HUES64 (cell line): ENCODE data around the gene VPS16.
"Not testable (repeated sequence)": the region's sequence is repeated elsewhere in the genome, so short reads cannot be mapped to it uniquely, and the experiment has no call there.

Source experiments
- H3K27ac ChIP-seq: 2 replicates; pipeline ENCODE4 v1.7.0; 2013; ENCODE audit warnings: low read depth, low read length, inconsistent platforms
- H3K27me3 ChIP-seq: 2 replicates; pipeline ENCODE4 v1.6.1; 2013; ENCODE audit warnings: mild to moderate bottlenecking, low read length; ENCODE audit not compliant: insufficient read depth
- H3K36me3 ChIP-seq: 2 replicates; pipeline ENCODE4 v1.6.1; 2013; ENCODE audit warnings: mild to moderate bottlenecking, low read length; ENCODE audit not compliant: insufficient read depth
- H3K4me1 ChIP-seq: 2 replicates; pipeline ENCODE4 v1.6.1; 2013; ENCODE audit warnings: mild to moderate bottlenecking, low read length, moderate library complexity; ENCODE audit not compliant: insufficient read depth
- H3K4me3 ChIP-seq: 2 replicates; pipeline ENCODE4 v1.5.1; 2013; ENCODE audit warnings: mild to moderate bottlenecking, low read length, moderate library complexity
- H3K9ac ChIP-seq: 2 replicates; pipeline ENCODE4 v1.6.1; 2013; ENCODE audit warnings: mild to moderate bottlenecking, low read depth, low read length
- H3K9me3 ChIP-seq: 2 replicates; pipeline ENCODE4 v1.6.1; 2013; ENCODE audit warnings: low read depth, low read length; ENCODE audit not compliant: insufficient read depth
- WGBS: fragments of 150-250, 120-280 bp; methylation state at CpG from one replicate; pipeline ENCODE4 v1.1.7; 2013; ENCODE audit warnings: missing lambda C conversion rate; 5-methylcytosine and 5-hydroxymethylcytosine counted together

VPS16 gene

GRCh38 chr20:2799271-2799670 lies 41.3 kb upstream of the VPS16 start:
- peaks cover 43% of the 10 kb centered on the region for H3K36me3 ChIP-seq
- H3K9me3 ChIP-seq = no peaks in the 10 kb centered on the region
- peaks cover 13% of the 10 kb centered on the region; the same call in 1 of the 2 replicates for H3K4me1 ChIP-seq
- 40% methylated on average over 9 of the region's 9 CpGs for WGBS
- peak overlapping the region; percentile 82 for H3K9ac ChIP-seq
- H3K27ac ChIP-seq = 0 out of 2 replicates have a peak overlapping the region, but pooled peaks have one; percentile 2
- H3K27me3 ChIP-seq = peaks cover 40% of the 10 kb centered on the region
- peak overlapping the region; percentile 88 for H3K4me3 ChIP-seq

DNA sequence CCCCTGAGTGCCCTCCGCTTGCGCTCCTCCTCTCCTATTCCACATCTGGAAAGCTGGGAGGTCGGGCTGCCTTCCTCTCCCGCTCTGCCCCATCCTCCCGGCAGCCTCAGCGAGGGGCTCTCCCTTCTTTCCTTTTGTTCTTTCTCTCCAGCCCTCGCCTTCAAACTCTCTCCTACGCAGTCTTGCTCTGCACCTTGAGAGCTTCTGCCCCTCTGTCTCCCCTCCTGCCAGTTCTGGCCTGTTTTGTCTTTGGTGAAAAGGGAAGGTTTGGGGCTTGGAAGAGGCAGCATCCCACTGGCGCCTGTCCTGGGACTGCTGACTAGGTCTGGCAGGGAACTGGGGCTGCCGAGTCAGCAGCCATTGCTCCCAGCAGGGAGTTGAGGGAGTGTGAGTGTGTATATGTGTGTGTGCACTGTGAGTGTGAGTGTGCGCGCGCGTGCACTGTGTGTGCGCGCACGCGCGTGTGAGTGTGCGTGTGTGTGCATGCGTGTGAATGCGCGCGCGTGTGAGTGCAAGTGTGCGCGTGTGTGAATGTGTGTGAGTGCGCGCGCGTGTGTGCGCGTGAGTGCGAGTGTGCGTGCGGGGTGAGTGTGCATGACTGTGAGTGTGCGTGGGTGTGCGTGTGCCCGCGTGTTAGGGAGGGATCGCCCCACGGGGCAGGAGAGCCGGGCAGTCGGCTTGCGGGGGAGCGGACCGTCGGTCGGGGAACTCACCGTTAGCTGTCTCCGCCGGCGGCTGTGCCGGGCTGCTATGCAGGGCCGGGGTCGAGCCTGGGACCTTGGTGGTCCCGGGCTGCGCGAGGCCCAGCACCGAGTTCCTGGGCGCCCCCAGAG lies 40.6 kb upstream of the VPS16 start:
- peaks cover 13% of the 10 kb centered on the region; the same call in 1 of the 2 replicates for H3K4me1 ChIP-seq
- H3K9me3 ChIP-seq = no peaks in the 10 kb centered on the region
- WGBS = 1% methylated on average over 61 of the region's 61 CpGs
- peak overlapping the region; percentile 82 for H3K9ac ChIP-seq
- H3K4me3 ChIP-seq = peak overlapping the region; percentile 88
- H3K36me3 ChIP-seq = peaks cover 37% of the 10 kb centered on the region
- peak overlapping the region; percentile 2; the same call in 1 of the 2 replicates for H3K27ac ChIP-seq
- peaks cover 46% of the 10 kb centered on the region for H3K27me3 ChIP-seq

DNA sequence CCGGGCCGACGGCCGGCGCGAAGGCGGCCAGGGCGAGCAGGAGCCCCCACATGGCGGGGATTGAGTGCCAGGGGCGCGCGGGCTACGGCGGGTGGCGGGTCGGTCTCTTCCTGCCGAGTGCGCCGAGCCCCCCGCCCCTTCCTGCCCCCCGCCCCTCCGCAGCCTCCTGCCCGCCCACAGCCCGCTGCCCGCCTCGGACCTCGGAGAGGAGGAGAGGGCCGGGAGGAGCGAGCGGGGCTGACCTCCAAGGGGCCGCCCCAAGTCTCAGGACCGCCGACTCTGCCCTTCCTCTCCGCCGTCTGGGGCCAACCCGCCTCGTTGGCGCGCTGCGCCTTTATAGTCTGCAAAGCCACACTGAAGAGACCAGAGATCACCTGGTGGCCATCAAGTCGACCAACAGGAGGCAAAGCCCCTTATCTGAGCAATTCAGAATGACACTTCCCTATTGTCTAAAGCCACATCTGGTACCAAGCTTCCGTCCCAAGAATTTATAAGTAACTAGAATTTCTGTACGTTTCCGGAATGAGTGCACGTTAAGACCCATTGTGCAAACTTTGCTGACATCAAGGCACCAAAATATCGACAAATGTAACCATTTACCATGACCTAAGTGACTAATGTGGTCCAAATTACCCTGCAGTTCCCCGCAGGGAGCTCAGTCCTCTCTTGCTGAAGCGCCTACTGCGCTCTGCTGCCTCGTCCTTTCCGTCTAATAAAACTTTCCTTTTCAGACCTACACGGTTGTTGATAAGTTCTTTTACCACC lies 39.8 kb upstream of the VPS16 start, which contains the start of gene CPXM1:
Gene CPXM1 (minus strand): TSS at position 107 of the 765 bp plus-strand sequence. CDS start 55 bp downstream, at position 52.
- WGBS = under 1% methylated on average over 47 of the region's 52 CpGs
- Histone ChIP-seq H3K9me3 (no peaks in the 10 kb centered on the region), H3K27me3 (peaks cover 54% of the 10 kb centered on the region), H3K4me3 (peak within 1 kb of the TSS; percentile 88), H3K4me1 (peaks cover 13% of the 10 kb centered on the region), H3K9ac (peak within 1 kb of the TSS; percentile 82), H3K27ac (peak within 1 kb of the TSS; percentile 2; the same call in 1 of the 2 replicates), H3K36me3 (peaks cover 29% of the 10 kb centered on the region)

DNA sequence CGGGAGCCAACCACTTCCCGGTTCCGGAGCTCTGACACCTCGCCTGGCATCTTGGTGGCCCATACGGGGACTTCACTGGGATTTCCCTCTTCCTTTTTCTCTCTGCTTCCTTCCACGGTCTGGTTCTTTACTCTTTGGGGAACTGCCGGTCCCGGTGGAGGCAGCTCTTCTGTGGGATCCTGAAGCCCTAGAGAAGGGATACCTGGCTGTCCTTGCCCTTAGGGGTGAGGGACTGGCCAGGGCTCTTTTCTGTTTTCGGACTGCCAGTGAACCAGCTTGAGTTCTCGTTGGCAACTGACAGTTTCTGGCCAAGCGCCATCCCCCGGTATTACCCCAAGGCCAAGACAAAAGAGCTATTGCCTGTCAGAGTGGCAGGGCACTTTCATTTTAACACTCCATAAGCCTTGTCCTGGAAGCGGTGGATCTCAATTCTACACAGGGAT lies 39.2 kb upstream of the VPS16 start:
- Histone ChIP-seq H3K4me3 (peak overlapping the region; percentile 88), H3K27me3 (peaks cover 60% of the 10 kb centered on the region), H3K27ac (no peak overlapping the region), H3K36me3 (peaks cover 23% of the 10 kb centered on the region), H3K4me1 (peaks cover 19% of the 10 kb centered on the region), H3K9me3 (no peaks in the 10 kb centered on the region), H3K9ac (no peak overlapping the region)
- WGBS = 10% methylated on average over 13 of the region's 13 CpGs

DNA sequence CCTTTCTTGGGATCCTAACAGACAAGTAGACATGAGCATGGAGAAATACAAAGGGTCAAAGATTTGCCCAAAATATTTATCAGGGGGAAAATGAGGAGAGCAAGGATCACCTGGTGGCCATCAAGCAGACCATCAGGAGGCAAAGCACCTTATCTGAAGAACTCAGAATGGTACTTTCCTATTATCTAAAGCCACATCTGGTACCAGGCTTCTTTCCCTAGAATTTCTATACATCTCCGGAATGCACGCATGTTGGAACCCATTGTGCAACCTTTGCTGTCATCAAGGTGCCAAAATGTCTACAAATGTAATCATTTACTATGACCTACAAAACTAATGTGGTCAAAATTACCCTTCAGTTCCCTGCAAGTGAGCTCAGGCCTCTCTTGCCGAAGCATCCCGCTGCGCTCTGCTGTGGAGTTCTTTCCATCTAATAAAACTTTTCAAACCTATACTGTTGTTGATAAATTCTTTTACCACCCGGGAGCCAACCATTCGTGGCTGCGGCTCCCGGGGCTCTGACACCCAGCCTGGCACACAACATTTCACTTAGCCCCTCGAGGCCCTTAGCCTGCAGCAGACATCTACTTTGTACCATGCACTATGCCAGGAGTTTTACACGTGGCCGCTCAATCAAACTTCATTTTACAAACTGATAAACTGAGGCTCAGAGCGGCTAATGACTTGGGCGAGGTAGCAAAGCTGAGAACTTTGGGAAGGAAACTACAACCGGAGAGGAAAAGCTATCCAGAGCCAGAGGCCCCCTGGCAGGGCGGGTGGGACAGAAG lies 36.3 kb upstream of the VPS16 start:
- Histone ChIP-seq H3K9ac (no peak overlapping the region), H3K4me1 (peaks cover 17% of the 10 kb centered on the region), H3K27me3 (peaks cover 77% of the 10 kb centered on the region), H3K36me3 (no peaks in the 10 kb centered on the region), H3K9me3 (no peaks in the 10 kb centered on the region), H3K4me3 (no peak overlapping the region), H3K27ac (no peak overlapping the region)
- 65% methylated on average over 16 of the region's 16 CpGs for WGBS

DNA sequence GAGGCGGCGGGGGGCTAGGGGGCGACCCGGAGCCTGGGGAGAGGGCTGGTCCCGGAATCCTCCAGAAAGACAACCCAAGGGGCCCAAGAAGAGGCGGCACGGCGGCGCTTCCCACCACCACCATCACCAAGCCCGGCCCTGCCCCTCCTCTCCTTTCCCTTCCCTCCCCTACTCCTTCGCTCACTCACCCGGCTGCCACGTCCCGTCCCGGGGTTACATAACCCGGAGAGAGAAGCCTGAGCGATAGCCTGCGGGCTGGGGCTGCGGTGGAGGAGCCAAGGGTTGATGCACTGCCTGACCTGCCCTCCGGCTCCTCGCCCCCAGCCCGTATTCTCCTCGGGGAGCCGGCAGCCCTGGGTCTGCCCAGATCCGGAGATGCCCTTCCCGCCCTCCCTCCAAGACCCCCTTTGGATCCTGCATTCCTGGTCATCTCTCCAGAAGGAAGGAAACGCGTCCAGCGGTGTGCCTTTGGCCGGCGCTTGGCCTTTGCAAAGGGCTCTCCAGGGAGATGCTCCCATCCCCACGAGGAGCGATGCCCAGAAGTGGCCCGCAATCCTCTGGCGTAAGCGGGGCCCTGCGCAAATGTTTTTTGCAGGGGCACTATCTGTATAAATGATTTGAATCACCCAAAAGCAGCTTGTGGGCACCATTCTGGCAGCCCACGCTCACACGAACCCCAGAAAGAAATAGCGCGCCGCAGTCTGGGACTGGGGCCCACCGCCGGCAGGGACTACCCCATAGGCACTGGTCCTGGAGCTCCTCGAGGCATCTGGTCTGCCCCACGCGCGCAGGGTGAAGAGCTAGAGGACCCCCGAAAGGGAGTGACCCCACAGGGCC lies 35.5 kb upstream of the VPS16 start:
- WGBS = 23% methylated on average over 49 of the region's 49 CpGs
- H3K9ac ChIP-seq = no peak overlapping the region
- H3K27me3 ChIP-seq = peaks cover 76% of the 10 kb centered on the region
- no peak overlapping the region for H3K27ac ChIP-seq
- H3K36me3 ChIP-seq = no peaks in the 10 kb centered on the region
- H3K9me3 ChIP-seq = no peaks in the 10 kb centered on the region
- H3K4me1 ChIP-seq = peaks cover 12% of the 10 kb centered on the region
- H3K4me3 ChIP-seq = peak overlapping the region; percentile 31

GRCh38 chr20:2805689-2806350 lies 34.7 kb upstream of the VPS16 start:
- Histone ChIP-seq H3K36me3 (no peaks in the 10 kb centered on the region), H3K27me3 (peaks cover 72% of the 10 kb centered on the region), H3K9me3 (no peaks in the 10 kb centered on the region), H3K27ac (no peak overlapping the region), H3K4me1 (peaks cover 12% of the 10 kb centered on the region), H3K9ac (no peak overlapping the region), H3K4me3 (peak overlapping the region; percentile 31; the same call in 1 of the 2 replicates)
- 54% methylated on average over 22 of the region's 22 CpGs for WGBS

DNA sequence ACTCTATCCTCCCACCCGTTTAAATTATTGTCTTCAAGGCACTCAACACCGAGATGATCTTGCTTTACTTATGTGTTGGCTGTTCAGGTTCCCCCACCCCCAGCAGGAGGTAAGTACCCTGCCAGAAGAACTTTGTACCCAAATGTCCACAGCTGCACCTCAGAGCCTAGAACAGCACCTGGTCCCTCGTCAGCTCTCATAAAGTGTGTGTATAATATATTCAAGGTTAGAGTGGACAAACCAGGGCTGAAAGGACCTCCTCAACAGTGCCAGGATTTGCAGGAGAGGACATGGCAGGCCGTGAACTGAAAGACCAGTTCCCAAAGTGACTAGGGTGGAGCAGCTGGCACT lies 34.2 kb upstream of the VPS16 start:
- Histone ChIP-seq H3K4me3 (no peak overlapping the region), H3K27ac (no peak overlapping the region), H3K27me3 (peaks cover 67% of the 10 kb centered on the region), H3K4me1 (peaks cover 10% of the 10 kb centered on the region), H3K9ac (no peak overlapping the region), H3K9me3 (no peaks in the 10 kb centered on the region), H3K36me3 (no peaks in the 10 kb centered on the region)
- 66% methylated on average over 4 of the region's 4 CpGs for WGBS

GRCh38 chr20:2807019-2807418 lies 33.5 kb upstream of the VPS16 start:
- WGBS = 90% methylated on average over 4 of the region's 4 CpGs
- no peak overlapping the region for H3K27ac ChIP-seq
- peaks cover 60% of the 10 kb centered on the region for H3K27me3 ChIP-seq
- H3K4me1 ChIP-seq = peaks cover 8% of the 10 kb centered on the region
- no peak overlapping the region for H3K9ac ChIP-seq
- H3K9me3 ChIP-seq = no peaks in the 10 kb centered on the region
- H3K4me3 ChIP-seq = no peak overlapping the region
- H3K36me3 ChIP-seq = no peaks in the 10 kb centered on the region

DNA sequence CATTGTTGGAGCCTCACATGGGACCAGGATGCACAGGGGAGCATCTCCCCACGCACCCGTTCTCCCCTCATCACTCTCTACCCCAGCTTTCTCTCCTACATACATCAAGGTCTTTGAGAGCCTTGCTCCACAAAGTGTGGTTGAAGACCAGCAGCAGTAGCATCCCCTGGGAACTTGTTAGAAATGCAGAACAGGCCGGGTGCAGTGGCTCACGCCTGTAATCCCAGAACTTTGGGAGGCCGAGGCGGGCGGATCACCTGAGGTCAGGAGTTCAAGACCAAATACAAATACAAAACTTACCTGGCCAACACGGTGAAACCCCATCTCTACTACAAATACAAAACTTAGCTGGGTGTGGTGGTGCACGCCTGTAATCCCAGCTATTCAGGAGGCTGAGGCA lies 32.6 kb upstream of the VPS16 start:
- WGBS = 90% methylated on average over 8 of the region's 9 CpGs
- H3K27me3 ChIP-seq = peaks cover 51% of the 10 kb centered on the region

More for the DNA sequence above, 32.6 kb upstream of the VPS16 start:
- not testable (repeated sequence) for H3K36me3 ChIP-seq, H3K27ac ChIP-seq, H3K9me3 ChIP-seq, H3K9ac ChIP-seq, H3K4me3 ChIP-seq, H3K4me1 ChIP-seq
